ENCODE measurements around the gene DUSP5.
"Not testable (repeated sequence)": the region's sequence is repeated elsewhere in the genome, so short reads cannot be mapped to it uniquely, and the experiment has no call there.

Gene DUSP5, protein sequence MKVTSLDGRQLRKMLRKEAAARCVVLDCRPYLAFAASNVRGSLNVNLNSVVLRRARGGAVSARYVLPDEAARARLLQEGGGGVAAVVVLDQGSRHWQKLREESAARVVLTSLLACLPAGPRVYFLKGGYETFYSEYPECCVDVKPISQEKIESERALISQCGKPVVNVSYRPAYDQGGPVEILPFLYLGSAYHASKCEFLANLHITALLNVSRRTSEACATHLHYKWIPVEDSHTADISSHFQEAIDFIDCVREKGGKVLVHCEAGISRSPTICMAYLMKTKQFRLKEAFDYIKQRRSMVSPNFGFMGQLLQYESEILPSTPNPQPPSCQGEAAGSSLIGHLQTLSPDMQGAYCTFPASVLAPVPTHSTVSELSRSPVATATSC

DNA sequence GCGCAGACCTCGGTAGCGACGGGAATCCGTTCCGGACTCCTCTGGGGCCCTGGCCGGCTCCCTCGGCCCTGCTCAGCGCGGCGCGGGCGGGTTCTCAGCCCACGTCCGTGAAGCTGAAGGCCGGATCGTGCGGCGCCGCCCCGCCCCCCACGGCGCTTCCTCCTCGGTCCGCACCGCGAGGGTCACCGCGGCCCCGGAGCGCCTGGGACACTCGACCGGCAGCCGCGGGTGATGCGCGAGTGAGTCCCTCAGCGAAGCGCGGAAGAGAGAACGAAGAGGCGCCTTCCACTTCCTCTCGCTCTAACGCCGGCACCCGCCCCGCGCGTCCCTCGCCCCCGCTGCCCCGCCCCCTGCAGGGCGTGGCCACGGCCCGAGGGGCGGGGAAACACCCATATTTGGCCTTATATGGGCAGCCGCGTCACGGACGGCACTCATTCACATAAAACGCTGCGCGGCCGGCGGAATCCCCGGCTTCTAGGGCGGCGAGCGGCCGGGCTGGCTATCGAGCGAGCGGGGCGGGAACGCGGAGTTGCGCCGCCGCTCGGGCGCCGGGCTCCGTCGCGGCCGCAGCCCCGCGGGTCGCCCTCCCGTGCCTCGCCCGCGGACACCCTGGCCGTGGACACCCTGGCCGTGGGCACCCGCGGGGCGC lies at the start of gene DUSP5:
Gene DUSP5, plus strand, starts transcription at position 470 of the 649 bp plus-strand sequence. CDS start 215 bp downstream, outside the sequence.
- peak; percentile 90 to 93 for DNase-seq (ENCODE audit: low read depth in 2 of 2)

DNA sequence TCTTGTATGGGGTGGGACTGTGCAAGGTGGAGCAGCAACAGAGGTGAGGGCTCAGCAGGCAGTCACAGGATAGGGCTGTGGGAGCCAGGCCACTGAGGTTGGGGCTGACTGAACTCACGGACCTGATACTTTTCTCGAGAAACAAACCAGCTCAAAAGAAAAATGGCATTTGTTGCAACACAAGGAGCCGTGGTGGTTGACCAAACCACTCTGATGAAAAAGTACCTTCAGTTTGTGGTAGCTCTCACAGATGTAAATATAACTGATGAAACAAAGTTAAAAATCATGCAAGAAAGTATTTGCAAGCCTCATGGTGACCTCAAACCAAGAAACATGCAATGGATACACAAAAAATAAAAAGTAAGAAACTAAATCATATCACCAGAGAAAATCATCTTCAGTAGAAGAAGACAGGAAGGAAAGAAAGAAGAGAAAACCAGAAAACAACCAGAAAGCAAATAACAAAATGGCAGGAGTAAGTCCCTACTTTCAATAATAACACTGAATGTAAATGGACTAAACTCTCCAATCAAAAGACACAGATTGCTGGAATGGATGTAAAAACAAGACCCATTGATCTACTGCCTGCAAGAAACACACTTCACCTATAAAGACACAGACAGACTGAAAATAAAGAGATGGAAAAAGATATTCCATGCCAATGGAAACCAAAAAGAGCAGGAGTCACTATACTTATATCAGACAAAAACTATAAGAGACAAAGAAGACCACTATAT lies 48.9 kb upstream of the DUSP5 start:
- DNase-seq (ENCODE audit: low read depth in 2 of 2): no peak

DNA sequence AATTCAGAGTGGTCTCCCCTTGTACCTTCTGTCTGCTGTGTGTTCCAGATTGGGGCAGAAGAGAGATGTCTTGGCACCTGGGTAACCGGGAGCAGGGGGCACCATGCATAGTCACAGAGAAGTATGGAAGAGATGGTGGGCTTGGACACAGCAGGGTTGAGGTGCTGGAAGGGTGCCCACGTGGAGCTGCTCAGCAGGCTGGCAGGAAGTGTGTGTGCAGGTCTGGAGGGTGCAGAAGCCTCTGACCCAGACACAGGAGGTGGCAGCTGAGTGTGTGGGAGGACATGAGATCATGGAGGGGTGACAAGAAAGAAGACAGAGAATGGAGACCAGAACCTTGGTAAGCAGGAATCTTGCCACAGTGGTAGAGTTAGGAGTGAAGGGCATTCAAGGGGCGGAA lies 42.3 kb upstream of the DUSP5 start:
- DNase-seq (ENCODE audit: low read depth in 2 of 2): peak in 1 of 2 donors; percentile 36

DNA sequence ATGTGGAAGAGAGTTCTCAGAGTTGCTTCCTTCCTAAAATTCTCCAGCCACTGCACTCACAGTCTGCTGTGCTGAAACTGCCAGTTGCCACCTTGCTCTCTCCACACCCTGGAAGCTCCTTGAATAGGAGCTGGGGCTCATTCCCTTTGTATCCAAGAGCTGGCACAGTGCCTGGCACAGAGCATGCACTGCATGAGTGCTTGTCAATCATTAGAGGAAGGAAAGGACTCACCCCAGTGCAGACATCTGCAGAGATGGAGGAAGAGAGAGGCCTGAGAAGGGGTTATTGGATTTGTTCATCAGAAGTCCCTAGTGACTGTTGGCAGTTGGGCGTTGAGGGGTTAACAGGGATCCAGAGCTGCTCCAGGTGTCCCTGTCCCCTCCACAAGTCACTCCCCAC lies 41.7 kb upstream of the DUSP5 start:
- no peak for DNase-seq (ENCODE audit: low read depth in 2 of 2)

DNA sequence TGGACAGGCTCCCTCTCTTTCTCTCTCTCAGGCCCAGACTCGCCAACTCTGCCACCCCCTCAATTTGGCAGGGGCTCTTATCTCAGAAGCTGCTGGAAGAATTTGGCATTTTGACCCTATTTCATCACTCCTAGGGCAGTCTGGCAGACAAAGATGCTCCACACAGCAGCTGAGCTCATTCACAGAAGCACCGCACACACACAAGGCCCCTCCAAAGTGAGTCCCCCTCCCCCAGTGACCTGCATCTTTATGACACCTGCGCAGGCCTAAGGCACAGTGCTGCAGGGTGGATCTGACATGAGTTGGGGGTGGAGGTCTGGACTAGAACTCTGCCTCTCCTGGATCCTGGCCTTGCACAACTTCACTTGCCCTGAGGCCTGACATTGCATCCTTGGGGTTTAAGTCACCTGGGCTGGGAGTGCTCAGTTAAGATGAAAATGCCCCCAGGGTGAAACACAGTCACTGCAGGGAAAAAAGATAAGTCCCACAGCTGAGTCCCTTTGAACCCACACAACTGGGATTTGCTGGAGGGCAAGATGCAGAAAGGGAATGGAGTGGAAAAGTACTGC lies 41.1 kb upstream of the DUSP5 start:
- no peak for DNase-seq (ENCODE audit: low read depth in 2 of 2)

DNA sequence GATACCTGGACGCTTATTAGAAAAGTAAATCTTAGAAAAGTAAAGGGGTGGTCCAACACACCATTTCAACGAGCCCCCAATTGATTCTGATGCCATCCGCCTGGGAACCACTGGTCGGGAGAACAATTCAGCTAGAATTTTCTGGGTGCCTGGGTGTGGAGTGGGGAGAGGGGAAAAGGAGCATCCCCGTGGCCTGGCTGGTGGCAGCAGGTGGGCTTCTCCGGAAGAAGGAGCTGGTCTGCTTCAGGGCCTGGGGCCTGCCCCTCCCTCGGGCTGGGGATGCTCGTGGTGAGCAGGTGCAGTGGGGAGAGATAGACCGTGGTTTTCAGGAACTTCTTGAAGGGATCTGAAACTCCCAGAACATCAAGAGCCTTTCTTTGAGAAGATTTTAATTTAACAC lies 39.9 kb upstream of the DUSP5 start:
- DNase-seq (ENCODE audit: low read depth in 2 of 2): no peak

DNA sequence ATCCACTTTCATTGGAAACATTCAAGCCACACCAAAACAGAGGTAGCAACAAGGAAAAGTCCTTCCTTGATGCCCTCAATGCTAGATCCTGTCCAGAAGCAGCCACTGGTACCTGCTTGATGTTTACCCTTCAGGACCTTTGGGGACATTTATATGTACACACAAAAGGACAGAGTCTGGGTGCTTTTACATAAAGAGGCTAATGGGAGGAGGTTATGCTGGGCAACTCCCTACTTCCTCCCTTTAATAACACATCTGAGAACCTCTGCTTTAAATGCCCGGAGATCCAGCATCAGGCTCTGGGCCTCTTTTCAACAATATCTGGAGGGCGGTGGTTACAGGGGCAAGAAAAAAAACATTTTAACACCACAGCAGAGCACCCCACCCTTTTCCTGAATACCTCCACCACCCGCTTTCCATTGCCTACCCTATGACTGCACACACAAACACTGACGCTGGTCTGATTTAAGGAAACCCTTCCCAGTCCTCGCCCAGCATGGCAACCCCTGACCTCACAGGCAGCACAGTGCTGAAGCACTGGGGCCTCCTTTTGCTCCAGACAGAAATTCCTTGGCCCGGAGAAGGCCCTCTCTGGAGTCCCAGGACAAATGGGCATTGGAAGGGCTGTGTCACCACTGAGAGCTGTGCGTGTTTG lies 39.3 kb upstream of the DUSP5 start:
- DNase-seq (ENCODE audit: low read depth in 2 of 2): no peak

DNA sequence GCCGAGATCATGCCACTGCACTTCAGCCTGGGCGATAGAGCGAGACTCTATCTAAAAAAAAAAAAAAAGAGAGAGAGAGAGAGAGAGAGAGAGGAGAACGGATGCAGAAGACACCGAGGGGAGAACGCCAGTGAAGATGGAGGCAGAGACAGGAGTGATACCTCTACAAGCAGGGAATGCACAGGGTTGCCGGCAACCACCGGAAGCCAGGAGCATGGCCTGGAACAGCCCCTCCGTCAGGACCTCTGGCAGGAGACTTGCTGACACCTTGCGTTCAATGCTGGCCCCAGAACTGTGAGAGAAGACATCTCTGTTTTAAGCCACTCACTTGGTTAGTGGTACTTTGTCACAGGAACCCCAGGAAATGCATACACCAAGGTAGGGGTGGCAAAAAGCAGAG lies 38.1 kb upstream of the DUSP5 start:
- DNase-seq (ENCODE audit: low read depth in 2 of 2): no peak

DNA sequence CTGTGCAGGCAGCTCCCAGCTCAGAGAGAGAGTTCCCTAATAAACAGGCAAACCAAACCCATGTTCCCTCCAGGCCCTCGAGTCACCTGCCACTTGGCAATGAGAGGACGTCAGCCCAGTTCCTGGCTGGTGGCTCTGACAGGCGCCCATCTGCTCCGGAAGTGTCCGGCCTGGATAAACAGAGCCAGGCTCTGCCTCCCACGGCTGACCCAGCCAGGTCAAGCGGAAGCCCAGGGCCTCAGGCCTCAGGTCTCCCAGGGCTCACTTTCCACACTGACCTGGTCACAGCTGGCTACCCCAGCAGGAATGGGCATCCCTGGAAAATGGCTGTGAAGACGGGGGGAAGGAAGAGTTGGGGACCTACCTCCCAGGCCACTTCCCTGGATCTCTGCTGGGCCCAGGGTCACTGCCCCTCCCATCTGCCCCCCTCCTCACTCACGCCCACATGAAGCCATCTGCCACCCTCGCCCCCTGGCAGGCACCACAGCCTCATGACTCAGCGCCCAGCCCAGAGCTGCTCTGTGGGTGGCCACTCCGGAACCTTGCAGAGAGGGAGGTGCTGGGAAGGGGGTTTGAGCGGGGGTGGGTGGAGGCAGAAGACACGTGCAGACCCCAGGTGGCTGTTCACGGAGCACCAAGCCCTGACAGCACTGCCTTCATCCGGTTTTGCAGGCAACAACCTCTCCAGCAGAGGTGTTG lies 37.4 kb upstream of the DUSP5 start:
- peak in 1 of 2 donors; percentile 19 for DNase-seq (ENCODE audit: low read depth in 2 of 2)

DNA sequence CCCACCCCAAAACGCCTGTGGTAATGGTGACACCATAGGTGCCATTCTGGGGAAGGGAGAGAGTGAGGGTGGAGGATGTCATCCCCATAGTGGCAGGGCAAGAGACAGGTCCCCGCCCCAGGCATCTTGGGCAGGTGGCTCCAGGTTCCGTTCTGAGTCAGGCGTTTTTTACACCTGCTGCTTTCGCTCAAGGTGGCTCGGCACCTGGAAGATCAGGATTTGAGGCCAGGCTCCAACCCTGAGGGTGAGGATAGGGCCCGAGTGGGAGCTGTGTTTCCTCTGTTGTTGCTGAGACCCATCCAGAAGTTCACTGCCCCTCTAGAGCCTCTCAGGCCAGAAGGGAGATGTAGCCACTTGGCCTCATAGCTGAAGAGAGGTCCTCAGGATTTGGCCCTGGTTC lies 36.6 kb upstream of the DUSP5 start:
- DNase-seq (ENCODE audit: low read depth in 2 of 2): no peak

DNA sequence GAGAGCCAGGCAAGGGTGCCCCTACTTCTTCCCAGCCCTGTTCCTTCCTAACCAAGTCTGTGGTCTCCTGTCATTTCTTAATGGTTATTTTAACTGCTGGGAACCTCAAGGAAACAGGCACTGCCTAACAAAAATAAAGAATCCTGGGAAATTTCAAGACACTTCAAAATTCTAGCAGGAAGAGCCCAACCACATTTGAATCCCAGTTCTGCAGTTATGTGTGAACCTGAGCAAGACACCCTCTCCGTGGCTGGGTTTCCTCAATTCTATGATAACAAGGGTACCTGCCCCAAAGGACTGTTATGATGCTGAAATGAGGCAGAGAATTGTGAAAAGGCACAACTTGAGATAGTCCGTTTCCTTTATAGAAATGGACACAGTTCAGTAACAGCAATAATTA lies 36.2 kb upstream of the DUSP5 start:
- DNase-seq (ENCODE audit: low read depth in 2 of 2): no peak

DNA sequence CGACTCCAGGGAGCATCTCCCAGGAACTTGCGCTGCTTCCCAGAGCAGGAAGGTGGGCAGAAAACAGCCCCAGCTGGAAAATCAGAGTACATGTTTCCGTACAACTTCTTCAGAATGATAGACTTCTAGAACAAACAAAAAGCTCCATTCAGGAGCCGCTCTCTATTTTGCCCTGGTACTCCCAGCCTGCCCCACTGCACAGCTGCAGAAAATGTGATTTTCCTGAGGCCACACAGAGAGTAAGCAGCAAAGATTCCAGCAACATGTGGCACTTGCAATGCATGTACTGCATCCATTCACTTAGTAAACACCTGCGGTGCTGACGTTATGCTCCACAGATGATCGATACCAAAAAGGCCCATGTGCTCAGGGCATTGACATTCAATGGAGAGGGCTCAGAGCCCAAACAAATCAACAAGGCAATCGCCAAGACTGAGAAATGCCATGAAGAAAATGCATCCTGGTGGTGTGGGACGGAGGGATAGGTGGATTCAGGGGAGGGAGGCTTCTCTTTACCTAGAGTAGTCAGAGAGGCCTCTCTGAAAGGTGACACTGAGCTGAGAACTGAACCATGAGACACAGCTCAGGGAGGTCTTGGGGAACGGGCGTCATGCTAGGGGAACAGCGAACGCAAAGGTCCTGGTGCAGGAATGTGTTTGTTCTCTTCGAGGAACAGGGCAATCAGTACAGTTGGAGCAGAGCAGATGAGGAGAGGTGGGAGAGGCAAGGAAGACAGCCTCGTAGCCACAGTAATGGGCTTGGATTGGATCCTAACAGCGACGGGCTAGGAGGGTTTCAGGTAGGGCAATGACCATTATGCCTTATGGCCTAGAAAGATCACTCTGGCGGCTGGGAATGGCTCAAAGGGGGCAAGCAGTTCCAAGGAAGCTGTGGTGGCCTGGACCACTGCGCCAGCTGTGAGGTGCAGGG lies 35.3 kb upstream of the DUSP5 start:
- no peak for DNase-seq (ENCODE audit: low read depth in 2 of 2)

DNA sequence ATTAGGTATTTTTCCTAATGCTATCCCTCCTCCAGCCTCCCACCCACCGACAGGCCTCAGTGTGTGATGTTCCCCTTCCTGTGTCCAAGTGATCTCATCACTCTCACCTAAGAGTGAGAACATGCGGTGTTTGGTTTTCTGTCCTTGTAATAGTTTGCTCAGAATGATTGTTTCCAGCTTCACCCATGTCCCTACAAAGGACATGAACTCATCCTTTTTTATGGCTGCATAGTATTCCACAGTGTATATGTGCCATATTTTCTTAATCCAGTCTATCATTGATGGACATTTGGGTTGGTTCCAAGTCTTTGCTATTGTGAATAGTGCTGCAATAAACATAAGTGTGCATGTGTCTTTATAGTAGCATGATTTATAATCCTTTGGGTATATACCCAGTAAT lies 29.4 kb upstream of the DUSP5 start:
- DNase-seq (ENCODE audit: low read depth in 2 of 2): not testable (repeated sequence)

DNA sequence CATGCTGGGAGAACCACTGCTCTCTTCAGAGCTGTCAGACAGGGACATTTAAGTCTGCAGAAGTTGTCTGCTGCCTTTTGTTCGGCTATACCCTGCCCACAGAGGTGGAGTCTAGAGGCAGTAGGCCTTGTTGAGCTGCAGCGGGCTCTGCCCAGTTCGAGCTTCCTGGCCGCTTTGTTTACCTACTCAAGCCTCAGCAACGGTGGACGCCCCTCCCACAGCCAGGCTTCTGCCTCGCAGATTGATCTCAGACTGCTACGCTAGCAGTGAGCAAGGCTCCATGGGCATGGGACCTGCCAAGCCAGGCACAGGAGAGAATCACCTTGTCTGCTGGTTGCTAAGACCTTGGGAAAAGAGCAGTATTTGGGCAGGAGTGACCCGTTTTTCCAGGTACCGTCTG lies 27.2 kb upstream of the DUSP5 start:
- DNase-seq (ENCODE audit: low read depth in 2 of 2): not testable (repeated sequence)

DNA sequence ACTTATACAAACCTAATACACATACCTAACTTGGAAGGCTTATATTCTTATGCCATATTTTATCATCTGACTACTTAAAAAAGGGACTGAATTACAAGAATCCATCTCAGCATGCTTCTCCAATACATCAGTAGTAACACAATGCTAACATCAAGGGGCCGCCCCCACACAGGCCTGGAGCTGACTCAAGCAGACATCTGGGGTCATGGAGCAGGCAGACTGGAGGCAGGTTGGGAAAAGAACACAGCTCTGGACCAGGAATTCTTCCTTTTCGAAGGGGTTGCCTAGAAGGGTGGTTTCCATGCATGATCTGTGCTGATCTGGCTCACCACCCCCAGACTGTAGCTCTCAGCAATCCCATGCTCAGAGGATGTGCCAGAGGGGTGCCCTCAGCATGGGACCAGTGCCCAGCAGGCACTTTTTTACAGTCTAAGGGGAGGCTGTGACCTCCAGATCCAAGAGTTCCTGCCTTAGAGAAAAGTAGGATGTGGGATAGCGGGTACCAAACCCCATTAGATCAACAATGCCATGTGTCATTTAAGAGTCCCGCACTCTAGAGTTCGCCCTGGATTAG lies 26.1 kb upstream of the DUSP5 start:
- DNase-seq (ENCODE audit: low read depth in 2 of 2): no peak

DNA sequence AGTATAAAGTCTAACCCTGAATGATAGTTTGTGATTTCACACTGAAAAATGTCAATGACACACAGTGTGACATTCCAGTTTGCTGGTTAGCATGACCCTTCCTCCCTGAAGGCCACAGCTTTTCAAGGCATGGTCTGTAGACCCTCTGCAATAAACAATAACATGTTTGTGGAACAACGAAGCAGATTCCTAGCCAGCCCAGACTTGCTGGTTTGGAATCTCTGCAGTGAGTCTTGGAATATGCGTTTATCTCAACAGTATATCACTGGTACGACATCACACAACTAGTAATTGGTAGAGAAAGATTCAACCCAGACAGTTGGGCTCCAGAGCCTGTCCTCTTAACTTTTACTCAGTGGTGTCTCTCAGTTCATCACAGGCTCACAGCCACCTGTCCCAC lies 23.7 kb upstream of the DUSP5 start:
- DNase-seq (ENCODE audit: low read depth in 2 of 2): no peak

DNA sequence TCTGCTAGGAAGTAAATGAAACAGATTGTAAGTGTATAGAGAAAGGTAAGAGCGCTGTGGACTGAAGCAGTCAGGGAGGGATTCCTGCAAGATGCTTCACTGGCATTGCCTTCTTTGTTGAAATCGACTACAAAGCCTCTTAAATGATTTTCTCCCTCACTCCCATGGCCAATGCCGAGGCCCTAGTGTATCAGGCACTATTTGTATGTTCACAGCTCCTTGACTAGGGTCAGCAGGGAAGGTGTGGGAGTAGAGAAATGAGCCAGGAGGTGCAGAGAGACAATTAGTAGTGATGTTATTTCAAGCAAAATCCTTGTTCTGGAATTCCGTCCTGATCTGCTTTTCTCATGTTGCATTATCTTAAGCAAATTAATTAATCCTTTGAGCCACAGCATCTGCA lies 22.9 kb upstream of the DUSP5 start:
- DNase-seq (ENCODE audit: low read depth in 2 of 2): no peak

DNA sequence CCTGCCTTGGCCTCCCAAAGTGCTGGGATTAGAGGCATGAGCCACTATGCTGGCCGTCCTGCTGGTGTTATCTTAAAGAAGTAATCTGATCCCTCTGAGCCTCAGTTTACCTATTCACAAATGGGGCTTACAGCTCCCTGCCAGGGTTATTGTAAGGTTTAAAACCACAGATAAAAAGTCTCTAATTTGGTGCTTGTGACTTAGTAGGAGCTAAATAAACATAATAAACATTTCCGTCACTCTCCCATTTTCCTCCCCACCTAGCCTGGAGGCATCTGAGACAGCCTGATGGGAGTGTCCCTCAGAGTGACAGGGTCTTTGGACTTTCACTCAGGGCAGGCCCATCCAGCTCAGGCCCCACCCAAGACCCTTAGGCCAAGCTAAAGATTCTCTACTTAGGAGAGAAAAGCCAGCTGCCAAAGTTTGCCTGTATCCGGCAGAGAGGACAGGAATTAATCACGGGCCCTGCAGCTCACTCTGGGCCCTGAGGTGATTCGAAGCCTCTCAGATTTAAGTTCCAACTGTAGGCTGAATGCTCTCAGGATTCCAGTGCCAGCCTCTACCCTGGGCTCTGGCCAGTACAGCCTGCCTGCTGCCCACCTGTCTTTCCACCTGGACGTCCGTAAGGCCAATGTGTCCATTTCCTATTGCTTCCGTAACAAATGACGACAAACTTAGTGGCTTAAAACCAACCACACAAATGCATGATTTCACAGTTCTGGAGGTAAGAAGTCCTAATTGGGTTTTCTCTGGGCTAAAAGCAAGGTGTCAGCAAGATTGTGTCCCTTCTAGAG lies 21.8 kb upstream of the DUSP5 start:
- no peak for DNase-seq (ENCODE audit: low read depth in 2 of 2)

DNA sequence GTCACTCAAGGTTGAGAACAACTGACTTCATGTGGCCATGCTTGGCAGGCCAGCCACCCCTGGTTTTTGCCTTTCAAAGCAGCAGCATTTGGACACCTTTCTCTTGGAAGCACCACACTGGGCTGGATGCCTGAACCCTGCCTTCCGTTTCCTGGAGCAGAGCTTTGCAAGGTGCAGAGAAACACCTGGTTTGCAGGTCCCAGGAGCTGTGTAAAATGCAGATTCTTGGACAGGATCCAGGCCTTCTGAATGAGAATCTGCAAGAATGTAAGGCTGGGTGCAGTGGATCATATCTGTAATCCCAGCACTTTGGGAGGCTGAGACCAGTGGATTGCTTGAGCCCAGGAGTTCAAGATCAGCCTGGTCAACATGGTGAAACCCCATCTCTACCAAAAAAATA lies 18.0 kb upstream of the DUSP5 start:
- no peak for DNase-seq (ENCODE audit: low read depth in 2 of 2)
